OCI-LY7 (cell line): Measurements from ENCODE around the gene LRRC4C. TPM values are rescaled to one million over a fixed set of nuclear protein-coding genes. Genes with fewer than 3 reads are reported as not detected.

Source experiments
- BruUV-seq: library from RNA; stranded (reverse); fragments of 400-500 nt; replicated peaks from 2 replicates; lab custom pipeline; 2021; lab: Mats Ljungman, UMichigan
- CTCF ChIA-PET: fragments of 300-600 bp; sonication (Branson Sonifier 250); formaldehyde crosslinking; loops from one replicate; lab custom pipeline; 2022; ENCODE audit warnings: antibody characterized with exemption; ENCODE audit not compliant: unreplicated experiment; lab: Charles Lee
- POLR2A ChIA-PET: fragments of 300-600 bp; sonication (Branson Sonifier 250); formaldehyde crosslinking; loops from one replicate; lab custom pipeline; 2022; ENCODE audit warnings: antibody characterized with exemption; lab: Charles Lee
- DNase-seq: peaks from one replicate; pipeline ENCODE4 v3.0.0-alpha.2; 2015; ENCODE audit warnings: low spot score
- H2AFZ ChIP-seq: fragments of 200-600 bp; sonication (generic), shearing (Covaris generic); 2 replicates; pipeline ENCODE4 v1.6.1; 2014; ENCODE audit warnings: mild to moderate bottlenecking, antibody characterized with exemption, low read length, moderate library complexity
- H3K27ac ChIP-seq: fragments of 200-600 bp; sonication (generic); 2 replicates; pipeline ENCODE4 v1.5.1; 2014; ENCODE audit warnings: mixed run types, low read depth, mild to moderate bottlenecking, moderate library complexity, low read length, inconsistent platforms; ENCODE audit not compliant: poor library complexity, severe bottlenecking
- H3K36me3 ChIP-seq: fragments of 200-600 bp; sonication (generic); 2 replicates; pipeline ENCODE4 v1.6.1; 2014; ENCODE audit warnings: mild to moderate bottlenecking, antibody characterized with exemption, low read length, moderate library complexity, mixed read lengths; ENCODE audit not compliant: insufficient read depth
- H3K4me1 ChIP-seq: fragments of 200-600 bp; sonication (generic); 2 replicates; pipeline ENCODE4 v1.5.1; 2014; ENCODE audit warnings: mild to moderate bottlenecking, low read length; ENCODE audit not compliant: insufficient read depth, poor library complexity, severe bottlenecking
- H3K4me2 ChIP-seq: fragments of 200-600 bp; sonication (generic); 2 replicates; pipeline ENCODE4 v1.6.1; 2014; ENCODE audit warnings: mild to moderate bottlenecking, low read length
- H3K4me3 ChIP-seq: fragments of 200-600 bp; sonication (generic); 2 replicates; pipeline ENCODE4 v1.5.1; 2014; ENCODE audit warnings: mild to moderate bottlenecking, low read depth, low read length; ENCODE audit not compliant: poor library complexity, severe bottlenecking
- H3K79me2 ChIP-seq: fragments of 200-600 bp; sonication (generic); 2 replicates; pipeline ENCODE4 v1.6.1; 2016; ENCODE audit warnings: low read depth, mild to moderate bottlenecking, low read length, moderate library complexity, mixed read lengths; ENCODE audit not compliant: insufficient read depth
- H3K9me2 ChIP-seq: fragments of 200-600 bp; sonication (generic); 2 replicates; pipeline ENCODE4 v1.6.1; 2016; ENCODE audit warnings: mild to moderate bottlenecking, low read length, mixed read lengths; ENCODE audit not compliant: insufficient read depth
- H3K9me3 ChIP-seq: fragments of 200-600 bp; sonication (generic); 2 replicates; pipeline ENCODE4 v1.6.1; 2014; ENCODE audit warnings: mild to moderate bottlenecking, mixed run types, low read length, mixed read lengths
- H4K20me1 ChIP-seq: fragments of 200-600 bp; sonication (generic); 2 replicates; pipeline ENCODE4 v1.6.1; 2014; ENCODE audit warnings: mild to moderate bottlenecking, antibody characterized with exemption, low read length, moderate library complexity, mixed read lengths; ENCODE audit not compliant: insufficient read depth
- EZH2phosphoT487 ChIP-seq: fragments of 200-600 bp; sonication (generic); IDR thresholded peaks from 2 replicates; pipeline ENCODE4 v1.6.1; 2018; ENCODE audit warnings: low read depth, borderline replicate concordance, mild to moderate bottlenecking, mixed run types, antibody characterized with exemption, low read length, moderate library complexity, mixed read lengths
- intact Hi-C: fragments of 100-400 bp; cut with micrococcal nuclease; formaldehyde crosslinking; loops from one replicate; pipeline ENCODE4 v1.10.0; 2022; ENCODE audit not compliant: unreplicated experiment
- total RNA-seq, 2 experiments: library from RNA; depleted of rRNA in 1 of 2; stranded (reverse); fragments of >200 nt in 1 of 2; shearing (Covaris generic) in 1 of 2; gene quantifications; 2 replicates each; pipeline ENCODE4 v1.2.3, GENCODE V29; 2014 to 2022
- TF ChIP-seq, protein P1 (sequence below): fragments of 200-600 bp; sonication (generic); conservative IDR thresholded peaks from 2 replicates; pipeline ENCODE4 v1.5.1; 2014; ENCODE audit warnings: mild to moderate bottlenecking, antibody characterized with exemption, low read length, moderate library complexity, mixed read lengths

Gene LRRC4C
- total RNA-seq, 2 experiments from 2014 or later = not detected

DNA sequence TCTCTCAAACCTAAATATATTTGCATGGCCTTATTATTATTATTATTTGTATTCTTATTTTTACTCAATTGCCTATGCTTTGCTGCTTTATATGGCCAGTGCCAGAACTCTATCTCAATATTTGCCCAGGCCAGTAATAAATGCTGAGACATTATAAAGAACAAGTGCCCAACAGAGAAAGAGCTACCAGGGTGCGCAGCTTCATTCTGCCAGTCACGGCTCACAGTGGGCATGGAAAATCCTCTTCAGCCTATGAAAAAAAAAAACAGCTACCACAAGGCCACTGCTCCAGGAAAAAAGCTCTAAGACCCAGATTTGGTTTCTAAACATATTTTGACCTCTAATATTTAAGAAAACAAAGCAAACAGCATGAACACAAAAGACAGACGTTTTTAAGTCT lies 1223.6 kb downstream of the LRRC4C start:
- no peak overlapping the region for H3K4me2 ChIP-seq

DNA sequence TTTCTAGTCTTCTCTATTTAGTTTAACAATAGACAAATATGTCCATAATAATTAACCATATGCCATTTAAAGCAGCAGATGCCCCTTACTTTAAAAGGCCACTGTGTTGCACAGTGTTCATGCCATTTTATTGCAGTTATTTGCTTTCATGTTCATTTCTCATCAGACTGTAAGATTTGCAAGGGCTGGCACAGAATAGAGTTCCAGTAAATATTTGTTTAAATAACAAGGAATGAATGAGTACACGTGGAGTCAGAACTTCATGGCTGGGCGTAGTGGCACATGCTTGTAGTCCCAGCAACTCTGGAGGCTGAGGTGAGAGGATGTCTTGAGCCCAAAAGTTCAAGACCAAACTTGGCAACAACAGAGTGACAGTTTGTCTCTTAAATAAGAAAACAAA lies 1228.6 kb downstream of the LRRC4C start:
- no peaks in the 10 kb centered on the region for H3K79me2 ChIP-seq
- no peaks in the 10 kb centered on the region for H3K36me3 ChIP-seq
- no TSS peak for BruUV-seq
- no peak overlapping the region for H3K4me2 ChIP-seq
- no peak overlapping the region for H3K27ac ChIP-seq
- intact Hi-C loops = no loop called here
- H3K4me3 ChIP-seq = no peak overlapping the region
- H3K4me1 ChIP-seq = no peaks in the 10 kb centered on the region
- ChIA-PET POLR2A (no interaction called here), CTCF (no interaction called here)
- no peaks in the 10 kb centered on the region for H3K9me2 ChIP-seq
- no peaks in the 10 kb centered on the region for H4K20me1 ChIP-seq
- no peak overlapping the region for H2AFZ ChIP-seq
- TF ChIP-seq EZH2phosphoT487 = no peak
- TF ChIP-seq, protein P1, sequence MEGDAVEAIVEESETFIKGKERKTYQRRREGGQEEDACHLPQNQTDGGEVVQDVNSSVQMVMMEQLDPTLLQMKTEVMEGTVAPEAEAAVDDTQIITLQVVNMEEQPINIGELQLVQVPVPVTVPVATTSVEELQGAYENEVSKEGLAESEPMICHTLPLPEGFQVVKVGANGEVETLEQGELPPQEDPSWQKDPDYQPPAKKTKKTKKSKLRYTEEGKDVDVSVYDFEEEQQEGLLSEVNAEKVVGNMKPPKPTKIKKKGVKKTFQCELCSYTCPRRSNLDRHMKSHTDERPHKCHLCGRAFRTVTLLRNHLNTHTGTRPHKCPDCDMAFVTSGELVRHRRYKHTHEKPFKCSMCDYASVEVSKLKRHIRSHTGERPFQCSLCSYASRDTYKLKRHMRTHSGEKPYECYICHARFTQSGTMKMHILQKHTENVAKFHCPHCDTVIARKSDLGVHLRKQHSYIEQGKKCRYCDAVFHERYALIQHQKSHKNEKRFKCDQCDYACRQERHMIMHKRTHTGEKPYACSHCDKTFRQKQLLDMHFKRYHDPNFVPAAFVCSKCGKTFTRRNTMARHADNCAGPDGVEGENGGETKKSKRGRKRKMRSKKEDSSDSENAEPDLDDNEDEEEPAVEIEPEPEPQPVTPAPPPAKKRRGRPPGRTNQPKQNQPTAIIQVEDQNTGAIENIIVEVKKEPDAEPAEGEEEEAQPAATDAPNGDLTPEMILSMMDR = no peak
- H3K9me3 ChIP-seq = no peaks in the 10 kb centered on the region
- DNase-seq = no peak

More for the DNA sequence above, 1223.6 kb downstream of the LRRC4C start:
- TF ChIP-seq, protein P1 = no peak
- no peak for TF ChIP-seq EZH2phosphoT487
- no peak for DNase-seq
- Histone ChIP-seq H3K27ac (no peak overlapping the region), H2AFZ (no peak overlapping the region), H3K4me1 (no peaks in the 10 kb centered on the region), H3K9me2 (no peaks in the 10 kb centered on the region), H3K4me3 (no peak overlapping the region), H3K79me2 (no peaks in the 10 kb centered on the region), H3K9me3 (no peaks in the 10 kb centered on the region), H3K36me3 (no peaks in the 10 kb centered on the region), H4K20me1 (no peaks in the 10 kb centered on the region)
- no TSS peak for BruUV-seq
- intact Hi-C loops = no loop called here
- POLR2A ChIA-PET = interaction anchor here (0.6 to 0.7 kb wide), 4 partner anchors 8 to 108 kb away, joined by 3 to 7 read pairs (median 4); no protein-coding TSS in a partner anchor
- CTCF ChIA-PET = no interaction called here

DNA sequence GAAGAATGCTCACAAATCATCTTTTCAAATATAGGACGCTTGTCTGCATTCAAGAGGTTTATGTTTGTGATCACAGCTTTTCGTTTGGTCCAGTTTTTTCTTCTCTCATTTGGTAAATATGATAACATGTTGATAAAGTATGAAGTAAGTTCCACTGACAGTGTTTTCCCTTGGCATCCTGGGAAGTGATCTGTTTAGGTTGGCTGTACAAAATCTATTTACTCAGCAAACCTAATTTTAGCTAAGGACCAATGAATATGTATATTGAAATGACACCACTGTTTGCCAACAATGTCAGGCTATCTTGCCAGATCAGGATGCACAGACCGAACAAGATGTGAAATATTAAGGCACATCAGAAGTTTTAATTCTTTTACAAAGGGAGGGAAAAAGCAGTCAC lies 1230.8 kb downstream of the LRRC4C start:
- Histone ChIP-seq H3K79me2 (no peaks in the 10 kb centered on the region), H4K20me1 (no peaks in the 10 kb centered on the region), H3K9me3 (no peaks in the 10 kb centered on the region), H3K4me1 (no peaks in the 10 kb centered on the region), H2AFZ (no peak overlapping the region), H3K27ac (no peak overlapping the region), H3K4me3 (no peak overlapping the region), H3K4me2 (no peak overlapping the region), H3K9me2 (no peaks in the 10 kb centered on the region), H3K36me3 (no peaks in the 10 kb centered on the region)
- intact Hi-C loops = no loop called here
- ChIA-PET POLR2A (no interaction called here), CTCF (no interaction called here)
- no peak for TF ChIP-seq EZH2phosphoT487
- TF ChIP-seq, protein P1 = no peak
- BruUV-seq = no TSS peak
- no peak for DNase-seq
